ENCODE data around the gene CST9L.
"Not testable (repeated sequence)": the region's sequence is repeated elsewhere in the genome, so short reads cannot be mapped to it uniquely, and the experiment has no call there.

The CST9L gene

GRCh38 chr20:23598481-23598880, 30.2 kb upstream of the CST9L start:
- no peak overlapping the region for H3K4me3 Mint-ChIP-seq
- H3K27ac Mint-ChIP-seq = no peak overlapping the region
- no peaks in the 10 kb centered on the region for H3K4me1 Mint-ChIP-seq
- no peaks in the 10 kb centered on the region for H3K27me3 Mint-ChIP-seq
- H3K36me3 Mint-ChIP-seq (ENCODE audit: low read depth) = no peaks in the 10 kb centered on the region
- no peaks in the 10 kb centered on the region for H3K9me3 Mint-ChIP-seq
- no peak for DNase-seq
- ATAC-seq = no peak

- ATAC-seq = no peak
- H3K4me3 Mint-ChIP-seq = no peak overlapping the region
- DNase-seq = no peak
- no peak overlapping the region for H3K27ac Mint-ChIP-seq
- H3K27me3 Mint-ChIP-seq = no peaks in the 10 kb centered on the region
- no peaks in the 10 kb centered on the region for H3K4me1 Mint-ChIP-seq
- no peaks in the 10 kb centered on the region for H3K9me3 Mint-ChIP-seq
- H3K36me3 Mint-ChIP-seq (ENCODE audit: low read depth) = no peaks in the 10 kb centered on the region
Observed at GRCh38 chr20:23596579-23597250, 28.4 kb upstream of the CST9L start.

GRCh38 chr20:23595941-23596340, 27.7 kb upstream of the CST9L start:
- H3K9me3 Mint-ChIP-seq = no peaks in the 10 kb centered on the region
- H3K4me1 Mint-ChIP-seq = no peaks in the 10 kb centered on the region
- H3K27ac Mint-ChIP-seq = no peak overlapping the region
- DNase-seq (no peak), ATAC-seq (no peak)
- no peaks in the 10 kb centered on the region for H3K27me3 Mint-ChIP-seq
- H3K36me3 Mint-ChIP-seq (ENCODE audit: low read depth) = no peaks in the 10 kb centered on the region
- no peak overlapping the region for H3K4me3 Mint-ChIP-seq

GRCh38 chr20:23588434-23589403, 20.4 kb upstream of the CST9L start:
- H3K36me3 Mint-ChIP-seq (ENCODE audit: low read depth) = no peaks in the 10 kb centered on the region
- H3K9me3 Mint-ChIP-seq = no peaks in the 10 kb centered on the region
- ATAC-seq = no peak
- H3K4me1 Mint-ChIP-seq = peaks cover 3% of the 10 kb centered on the region
- H3K4me3 Mint-ChIP-seq = no peak overlapping the region
- DNase-seq = no peak
- H3K27me3 Mint-ChIP-seq = peaks cover 2% of the 10 kb centered on the region
- H3K27ac Mint-ChIP-seq = no peak overlapping the region

GRCh38 chr20:23587631-23588030, 19.3 kb upstream of the CST9L start:
- H3K27me3 Mint-ChIP-seq = peaks cover 5% of the 10 kb centered on the region
- H3K4me1 Mint-ChIP-seq = peaks cover 3% of the 10 kb centered on the region
- H3K9me3 Mint-ChIP-seq = no peaks in the 10 kb centered on the region
- no peak for DNase-seq
- no peak overlapping the region for H3K27ac Mint-ChIP-seq
- no peak for ATAC-seq
- no peaks in the 10 kb centered on the region for H3K36me3 Mint-ChIP-seq (ENCODE audit: low read depth)
- H3K4me3 Mint-ChIP-seq = no peak overlapping the region

- no peaks in the 10 kb centered on the region for H3K9me3 Mint-ChIP-seq
- peaks cover 5% of the 10 kb centered on the region for H3K27me3 Mint-ChIP-seq
- DNase-seq = no peak
- H3K4me1 Mint-ChIP-seq = peaks cover 3% of the 10 kb centered on the region
- H3K4me3 Mint-ChIP-seq = no peak overlapping the region
- H3K27ac Mint-ChIP-seq = no peak overlapping the region
- no peaks in the 10 kb centered on the region for H3K36me3 Mint-ChIP-seq (ENCODE audit: low read depth)
- no peak for ATAC-seq
Observed at GRCh38 chr20:23586735-23587525, 18.6 kb upstream of the CST9L start.

GRCh38 chr20:23585808-23586734, 17.8 kb upstream of the CST9L start:
- Mint-ChIP-seq H3K9me3 (no peaks in the 10 kb centered on the region), H3K4me1 (peaks cover 3% of the 10 kb centered on the region), H3K27me3 (peaks cover 11% of the 10 kb centered on the region), H3K36me3 (ENCODE audit: low read depth) (no peaks in the 10 kb centered on the region), H3K4me3 (no peak overlapping the region), H3K27ac (no peak overlapping the region)
- DNase-seq = no peak
- no peak for ATAC-seq

- Mint-ChIP-seq H3K36me3 (ENCODE audit: low read depth) (no peaks in the 10 kb centered on the region), H3K27ac (no peak overlapping the region), H3K9me3 (no peaks in the 10 kb centered on the region), H3K4me1 (peaks cover 3% of the 10 kb centered on the region), H3K4me3 (no peak overlapping the region), H3K27me3 (peaks cover 14% of the 10 kb centered on the region)
- no peak for DNase-seq
- ATAC-seq = no peak
Observed at GRCh38 chr20:23585449-23585807, 17.1 kb upstream of the CST9L start.

GRCh38 chr20:23584434-23585199, 16.3 kb upstream of the CST9L start:
- Mint-ChIP-seq H3K27me3 (peaks cover 16% of the 10 kb centered on the region), H3K9me3 (no peaks in the 10 kb centered on the region), H3K4me1 (peaks cover 3% of the 10 kb centered on the region), H3K4me3 (no peak overlapping the region), H3K36me3 (ENCODE audit: low read depth) (no peaks in the 10 kb centered on the region), H3K27ac (no peak overlapping the region)
- ATAC-seq (no peak), DNase-seq (no peak)

GRCh38 chr20:23583526-23583925, 15.2 kb upstream of the CST9L start:
- no peak overlapping the region for H3K27ac Mint-ChIP-seq

GRCh38 chr20:23582293-23582692, 14.0 kb upstream of the CST9L start:
- ATAC-seq (no peak), DNase-seq (no peak)
- Mint-ChIP-seq H3K4me1 (no peaks in the 10 kb centered on the region), H3K27me3 (peaks cover 14% of the 10 kb centered on the region), H3K27ac (no peak overlapping the region), H3K9me3 (no peaks in the 10 kb centered on the region), H3K36me3 (ENCODE audit: low read depth) (no peaks in the 10 kb centered on the region), H3K4me3 (no peak overlapping the region)

More at GRCh38 chr20:23583526-23583925, 15.2 kb upstream of the CST9L start:
- Mint-ChIP-seq H3K36me3 (ENCODE audit: low read depth) (no peaks in the 10 kb centered on the region), H3K27me3 (peaks cover 14% of the 10 kb centered on the region), H3K4me1 (no peaks in the 10 kb centered on the region), H3K4me3 (no peak overlapping the region), H3K9me3 (no peaks in the 10 kb centered on the region)
- DNase-seq (no peak), ATAC-seq (no peak)

GRCh38 chr20:23581833-23582232, 13.5 kb upstream of the CST9L start:
- peaks cover 14% of the 10 kb centered on the region for H3K27me3 Mint-ChIP-seq
- not testable (repeated sequence) for H3K4me3 Mint-ChIP-seq

GRCh38 chr20:23574977-23575376, 6.7 kb upstream of the CST9L start:
- ATAC-seq = no peak
- H3K4me3 Mint-ChIP-seq = no peak overlapping the region
- no peak overlapping the region for H3K27ac Mint-ChIP-seq
- no peaks in the 10 kb centered on the region for H3K27me3 Mint-ChIP-seq
- no peaks in the 10 kb centered on the region for H3K9me3 Mint-ChIP-seq
- no peaks in the 10 kb centered on the region for H3K4me1 Mint-ChIP-seq
- H3K36me3 Mint-ChIP-seq (ENCODE audit: low read depth) = no peaks in the 10 kb centered on the region
- no peak for DNase-seq

More at GRCh38 chr20:23581833-23582232, 13.5 kb upstream of the CST9L start:
- not testable (repeated sequence) for H3K27ac Mint-ChIP-seq; H3K4me1 Mint-ChIP-seq; H3K36me3 Mint-ChIP-seq (ENCODE audit: low read depth); H3K9me3 Mint-ChIP-seq; ATAC-seq; DNase-seq

All from activated naive CD8-positive, alpha-beta T cell treated with anti-CD3 and anti-CD28 coated beads, Interleukin-2, amount 50 U/mL, for 24 hours (primary cell).